Astrocyte (in vitro differentiated cells and primary cell): ENCODE data around the gene THSD8.
"Not testable (repeated sequence)": the region's sequence is repeated elsewhere in the genome, so short reads cannot be mapped to it uniquely, and the experiment has no call there.

Source experiments
- CTCF ChIP-seq: IDR thresholded peaks from 2 replicates; pipeline ENCODE4 v1.5.1; 2011; ENCODE audit warnings: low read depth, mild to moderate bottlenecking, inconsistent platforms, low read length, moderate library complexity; ENCODE audit not compliant: insufficient read depth
- EZH2 ChIP-seq: IDR thresholded peaks from 2 replicates; pipeline ENCODE4 v1.6.1; 2012; ENCODE audit warnings: mild to moderate bottlenecking, low read length, inconsistent platforms; ENCODE audit not compliant: insufficient read depth

GRCh38 chr19:12817810-12818209, 15.9 kb downstream of the THSD8 start:
- not testable (repeated sequence) for TF ChIP-seq CTCF, EZH2
